Hepatocyte (in vitro differentiated cells): ENCODE results near the gene SETBP1.

Experiments used
- EZH2 ChIP-seq: fragments of 200-600 bp; sonication (generic); IDR thresholded peaks from 2 replicates; pipeline ENCODE4 v1.6.1; 2016; ENCODE audit warnings: antibody characterized with exemption, mild to moderate bottlenecking, borderline replicate concordance
- EZH2phosphoT487 ChIP-seq: fragments of 200-600 bp; sonication (generic); IDR thresholded peaks from one replicate; pipeline ENCODE4 v1.6.1; 2018; ENCODE audit warnings: antibody characterized with exemption, mild to moderate bottlenecking, low read depth, moderate library complexity; ENCODE audit not compliant: unreplicated experiment, severe bottlenecking
- TF ChIP-seq, protein P1 (sequence below): fragments of 200-600 bp; sonication (generic); IDR thresholded peaks from 2 replicates; pipeline ENCODE4 v1.5.1; 2016; ENCODE audit warnings: antibody characterized with exemption, mild to moderate bottlenecking; ENCODE audit not compliant: poor library complexity

DNA sequence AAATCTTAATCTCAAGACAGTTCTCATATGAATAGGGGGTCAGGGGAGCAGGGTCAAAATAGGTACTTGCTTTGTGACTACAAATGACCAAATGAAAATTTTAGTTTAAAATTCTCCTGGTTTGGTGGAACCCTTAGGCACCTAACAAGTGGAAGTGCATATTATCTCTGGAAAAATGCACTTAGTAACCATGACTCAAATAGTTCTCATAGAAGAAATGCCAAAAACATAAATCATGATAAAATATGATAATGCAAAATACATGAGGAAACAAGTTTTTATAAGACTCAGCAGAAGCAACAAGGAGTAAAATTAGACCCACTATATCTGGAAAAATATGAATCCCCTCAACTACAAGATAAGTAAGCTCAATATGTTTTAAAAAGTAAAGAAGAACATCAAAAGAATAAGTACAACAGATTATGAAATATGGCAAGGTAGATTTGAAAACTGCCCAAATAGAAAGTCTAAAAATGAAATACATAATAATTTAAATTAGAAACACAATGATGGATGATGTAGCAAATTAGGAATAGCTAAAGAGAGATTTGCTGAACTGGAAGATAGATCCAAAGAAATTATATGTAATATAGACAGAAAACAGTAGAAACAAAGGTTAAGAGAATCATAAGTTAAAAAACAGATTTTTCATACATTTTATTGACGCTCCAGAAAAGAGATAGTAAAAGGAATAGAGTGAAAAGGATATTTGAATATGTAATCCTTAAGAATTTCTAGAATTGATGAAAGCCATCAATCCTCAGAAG lies 308.3 kb downstream of the SETBP1 start:
- TF ChIP-seq, protein P1, sequence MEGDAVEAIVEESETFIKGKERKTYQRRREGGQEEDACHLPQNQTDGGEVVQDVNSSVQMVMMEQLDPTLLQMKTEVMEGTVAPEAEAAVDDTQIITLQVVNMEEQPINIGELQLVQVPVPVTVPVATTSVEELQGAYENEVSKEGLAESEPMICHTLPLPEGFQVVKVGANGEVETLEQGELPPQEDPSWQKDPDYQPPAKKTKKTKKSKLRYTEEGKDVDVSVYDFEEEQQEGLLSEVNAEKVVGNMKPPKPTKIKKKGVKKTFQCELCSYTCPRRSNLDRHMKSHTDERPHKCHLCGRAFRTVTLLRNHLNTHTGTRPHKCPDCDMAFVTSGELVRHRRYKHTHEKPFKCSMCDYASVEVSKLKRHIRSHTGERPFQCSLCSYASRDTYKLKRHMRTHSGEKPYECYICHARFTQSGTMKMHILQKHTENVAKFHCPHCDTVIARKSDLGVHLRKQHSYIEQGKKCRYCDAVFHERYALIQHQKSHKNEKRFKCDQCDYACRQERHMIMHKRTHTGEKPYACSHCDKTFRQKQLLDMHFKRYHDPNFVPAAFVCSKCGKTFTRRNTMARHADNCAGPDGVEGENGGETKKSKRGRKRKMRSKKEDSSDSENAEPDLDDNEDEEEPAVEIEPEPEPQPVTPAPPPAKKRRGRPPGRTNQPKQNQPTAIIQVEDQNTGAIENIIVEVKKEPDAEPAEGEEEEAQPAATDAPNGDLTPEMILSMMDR = no peak
- TF ChIP-seq EZH2 = no peak
- TF ChIP-seq EZH2phosphoT487 = no peak
